T47D (cell line): ENCODE results near the gene CSK.

Experiments used
- DNase-seq, 2 experiments: peaks; one replicate each; pipeline versions ENCODE4 v3.0.0 to v3.0.0-alpha.2; 2011 to 2012; ENCODE audit warnings: low read depth in 1 of 2, low spot score in 1 of 2
- JUND ChIP-seq: IDR thresholded peaks from 2 replicates; pipeline ENCODE4 v1.6.1; 2012; ENCODE audit warnings: low read depth
- in situ Hi-C: cut with HindIII; loops from 2 replicates; pipeline ENCODE4 v1.10.0; 2016; ENCODE audit warnings: low sequenced_read_pairs, low pct_unique_long_range_greater_than_20kb

The CSK gene

GRCh38 chr15:74808078-74808839 is 26.4 kb downstream of the CSK start:
- peak in 1 of 2 experiments; percentile 58 for DNase-seq
- in situ Hi-C loops, result no loop called here
- no peak for TF ChIP-seq JUND

GRCh38 chr15:74808840-74809229 is 27.0 kb downstream of the CSK start:
- in situ Hi-C loops, result no loop called here
- no peak for DNase-seq
- TF ChIP-seq JUND, result no peak

GRCh38 chr15:74809242-74809641 is 27.4 kb downstream of the CSK start:
- in situ Hi-C loops, result no loop called here
- DNase-seq, result no peak
- no peak for TF ChIP-seq JUND

- no peak for TF ChIP-seq JUND
- no peak for DNase-seq
- in situ Hi-C loops, result no loop called here
Measured at GRCh38 chr15:74809956-74810355, 28.1 kb downstream of the CSK start.

- no peak for TF ChIP-seq JUND
- no peak for DNase-seq
- in situ Hi-C loops, result no loop called here
Measured at GRCh38 chr15:74812533-74812932, 30.7 kb downstream of the CSK start, which contains the start of gene LMAN1L. LMAN1L (plus strand) TSS chr15:74812835; CDS start chr15:74812855, 20 bp downstream.

GRCh38 chr15:74815121-74815934 is 33.4 kb downstream of the CSK start:
- TF ChIP-seq JUND, result no peak
- peak; percentile 65 to 93 for DNase-seq

GRCh38 chr15:74815961-74816360 is 34.1 kb downstream of the CSK start:
- DNase-seq, result no peak
- TF ChIP-seq JUND, result no peak
- in situ Hi-C loops, result no loop called here

More at GRCh38 chr15:74815121-74815934, 33.4 kb downstream of the CSK start:
- in situ Hi-C loops, result no loop called here

- no peak for TF ChIP-seq JUND
- in situ Hi-C loops, result no loop called here
- DNase-seq, result no peak
Measured at GRCh38 chr15:74816624-74817369, 34.9 kb downstream of the CSK start.

GRCh38 chr15:74817370-74817737 is 35.5 kb downstream of the CSK start:
- TF ChIP-seq JUND, result no peak
- DNase-seq, result peak; percentile 82 to 97
- in situ Hi-C loops, result no loop called here

- no peak for TF ChIP-seq JUND
- DNase-seq, result no peak
- in situ Hi-C loops, result no loop called here
Measured at GRCh38 chr15:74820056-74820455, 38.2 kb downstream of the CSK start.

- no peak for TF ChIP-seq JUND
- DNase-seq, result peak in 1 of 2 experiments; percentile 80
- in situ Hi-C loops, result no loop called here
Measured at GRCh38 chr15:74821091-74821789, 39.4 kb downstream of the CSK start.

GRCh38 chr15:74821790-74822158 is 39.9 kb downstream of the CSK start:
- DNase-seq, result no peak
- no peak for TF ChIP-seq JUND
- in situ Hi-C loops, result no loop called here
